Pancreas (tissue), 10 donors: ENCODE results near the gene FOSL1. TPM values are rescaled to one million over a fixed set of nuclear protein-coding genes. Genes with fewer than 3 reads are reported as not detected.

ENCODE experiments used
- ATAC-seq, 4 donors: fragments of 200-7000 bp; cut with Tn5 transposase; one replicate each; pipeline versions ENCODE4 v1.8.0 to v1.9.1; 2020; ENCODE audit warnings: mild to moderate bottlenecking in 4 of 4, moderate library complexity in 4 of 4
- DNase-seq, 6 donors: peaks; one replicate each; pipeline ENCODE4 v3.0.0-alpha.2; 2020
- FAIRE-seq: peaks from 2 replicates; lab custom pipeline; 2012; peaks lifted over from hg19 to GRCh38; lab: Jason Lieb, UNC
- H3K27ac ChIP-seq, 4 donors: fragments of 200-600 bp; sonication (generic); 1 replicate in 3 of 4; 2 replicates in 1 of 4; pipeline versions ENCODE4 v1.5.0 to v1.8.0; 2020
- H3K27me3 ChIP-seq, 4 donors: fragments of 200-600 bp; one replicate each; pipeline ENCODE4 v1.8.0; 2021
- H3K36me3 ChIP-seq, 3 donors: fragments of 200-600 bp; sonication (generic) in 1 of 3; one replicate each; pipeline versions ENCODE4 v1.5.0 to v1.8.0; 2020 to 2021
- H3K4me1 ChIP-seq, 3 donors: fragments of 200-600 bp; one replicate each; pipeline ENCODE4 v1.8.0; 2021
- H3K4me3 ChIP-seq, 4 donors: fragments of 200-600 bp; sonication (generic) in 2 of 4; one replicate each; pipeline versions ENCODE4 v1.5.0 to v1.8.0; 2020 to 2021
- H3K9me3 ChIP-seq, 4 donors: fragments of 200-600 bp; one replicate each; pipeline ENCODE4 v1.8.0; 2021
- CTCF ChIP-seq, 4 donors: fragments of 200-600 bp; sonication (generic) in 3 of 4; IDR thresholded peaks; one replicate each; pipeline versions ENCODE4 v1.5.0 to v1.8.0; 2021; ENCODE audit warnings: antibody characterized with exemption in 4 of 4
- WGBS, 2 donors: extraction: QIAGEN DNeasy Blood & Tissue Kit; methylation state at CpG; one replicate each; pipeline ENCODE4 v1.1.7; 2013; 5-methylcytosine and 5-hydroxymethylcytosine counted together
- intact Hi-C, 3 donors: fragments of 100-400 bp; cut with DNase I; formaldehyde crosslinking; loops; one replicate each; pipeline versions ENCODE4 v1.11.1 to v1.14.2; 2022
- polyA plus RNA-seq, 2 donors: library from polyadenylated mRNA; stranded (reverse); fragments of 200-250 nt; gene quantifications; one replicate each; pipeline ENCODE4 v1.2.3, GENCODE V29; 2013
- total RNA-seq, 6 donors: library from RNA; stranded (reverse); fragmentation: NEBNext Ultra II Directional in 4 of 6; extraction: Animal tissue kit (Norgen Biotek cat#: 25700) in 4 of 6; gene quantifications; one replicate each; pipeline versions ENCODE4 v1.2.1 to v1.2.4, GENCODE V29; 2021 to 2023
- donor health status: healthy with polysubstance abuse.
- donor health status: DM: no; HTN: no; CAD: no; lungs with moderate emphysema.
- donor health status: DM: no; HTN: no; CAD: no.
- donor health status: control.
- donor health status: control.
- donor health status: Bipolar disorder and iron deficiency.
- donor health status: DM: yes; HTN: yes; CAD: no.
- donor health status: DM: no; HTN: no; CAD: no.
- donor health status: DM: no; HTN: no; CAD: no.
- donor health status: DM: yes; HTN: yes; CAD: no.

FOSL1 gene
- total and polyA plus RNA-seq, 8 donors: 0.19 to 4.3 (median 0.69) TPM

GRCh38 chr11:65864706-65865471, 35.3 kb downstream of the FOSL1 start:
- ATAC-seq (no peak), DNase-seq (peak in 2 of 6 donors; percentile 12 to 71), FAIRE-seq (no peak)
- Histone ChIP-seq H3K4me1 (peaks cover 0 to 10% (median 4%) of the 10 kb centered on the region in 3 donors), H3K4me3 (no peak overlapping the region), H3K27me3 (no peaks in the 10 kb centered on the region), H3K36me3 (peaks cover 0 to 27% (median 13%) of the 10 kb centered on the region in 3 donors), H3K9me3 (no peaks in the 10 kb centered on the region), H3K27ac (no peak overlapping the region)
- WGBS, 2 donors: 86 to 89% methylated on average over 18 of the region's 18 CpGs
- TF ChIP-seq CTCF (IDR thresholded peaks at IDR 0.05): no peak
- intact Hi-C loops: no loop called here

- no peak overlapping the region for H3K4me3 ChIP-seq
- ATAC-seq (no peak), FAIRE-seq (no peak), DNase-seq (peak in 2 of 6 donors; percentile 18 to 19)
- H3K27me3 ChIP-seq: no peaks in the 10 kb centered on the region
- TF ChIP-seq CTCF (IDR thresholded peaks at IDR 0.05): no peak
- 84 to 85% methylated on average over 11 to 12 of the region's 12 CpGs for whole genome bisulfite sequencing, 2 donors
- peaks cover 0 to 27% (median 13%) of the 10 kb centered on the region in 3 donors for H3K36me3 ChIP-seq
- intact Hi-C loops: no loop called here
- no peak overlapping the region for H3K27ac ChIP-seq
- H3K4me1 ChIP-seq: peaks cover 0 to 13% (median 4%) of the 10 kb centered on the region in 3 donors
- no peaks in the 10 kb centered on the region for H3K9me3 ChIP-seq
Measured at GRCh38 chr11:65863889-65864705, 36.1 kb downstream of the FOSL1 start.

- ATAC-seq (no peak), FAIRE-seq (no peak), DNase-seq (peak in 3 of 6 donors; percentile 20 to 72 (median 28))
- no peak for TF ChIP-seq CTCF (IDR thresholded peaks at IDR 0.05)
- H3K4me3 ChIP-seq: no peak overlapping the region
- H3K4me1 ChIP-seq: peaks cover 0 to 13% (median 10%) of the 10 kb centered on the region in 3 donors
- no peaks in the 10 kb centered on the region for H3K27me3 ChIP-seq
- intact Hi-C loops: no loop called here
- 90 to 93% methylated on average over 22 to 24 of the region's 24 CpGs for WGBS, 2 donors
- no peak overlapping the region for H3K27ac ChIP-seq
- no peaks in the 10 kb centered on the region for H3K9me3 ChIP-seq
- H3K36me3 ChIP-seq: peaks cover 0 to 27% (median 13%) of the 10 kb centered on the region in 3 donors
Measured at GRCh38 chr11:65862941-65863888, 37.0 kb downstream of the FOSL1 start.

GRCh38 chr11:65862191-65862735, 37.9 kb downstream of the FOSL1 start:
- TF ChIP-seq CTCF (IDR thresholded peaks at IDR 0.05): no peak
- intact Hi-C loops: no loop called here
- DNase-seq (peak in 3 of 6 donors; percentile 15 to 65 (median 22)), ATAC-seq (no peak), FAIRE-seq (no peak)
- 77 to 93% methylated on average over 4 to 5 of the region's 5 CpGs for whole genome bisulfite sequencing, 2 donors
- Histone ChIP-seq H3K4me1 (peaks cover 0 to 13% (median 10%) of the 10 kb centered on the region in 3 donors), H3K4me3 (no peak overlapping the region), H3K9me3 (no peaks in the 10 kb centered on the region), H3K27me3 (no peaks in the 10 kb centered on the region), H3K36me3 (peaks cover 0 to 27% (median 13%) of the 10 kb centered on the region in 3 donors), H3K27ac (no peak overlapping the region)
